Ovary (tissue), 3 donors: ENCODE data around the gene MLF2.

Experiments
- EP300 ChIP-seq: sonication (generic); formaldehyde crosslinking; IDR thresholded peaks from one replicate; pipeline ENCODE4 v1.6.1; 2017; ENCODE audit warnings: antibody characterized with exemption
- TF ChIP-seq, protein P1 (sequence below), 3 donors: fragments of 450-650 bp in 2 of 3; fragments of 200-600 bp in 1 of 3; IDR thresholded peaks; one replicate each; pipeline versions ENCODE4 v1.5.1 to v1.8.0; 2016 to 2022; ENCODE audit warnings: antibody characterized with exemption in 3 of 3, mild to moderate bottlenecking in 1 of 3
- donor health status: DM: no; HTN: no; CAD: no.

DNA sequence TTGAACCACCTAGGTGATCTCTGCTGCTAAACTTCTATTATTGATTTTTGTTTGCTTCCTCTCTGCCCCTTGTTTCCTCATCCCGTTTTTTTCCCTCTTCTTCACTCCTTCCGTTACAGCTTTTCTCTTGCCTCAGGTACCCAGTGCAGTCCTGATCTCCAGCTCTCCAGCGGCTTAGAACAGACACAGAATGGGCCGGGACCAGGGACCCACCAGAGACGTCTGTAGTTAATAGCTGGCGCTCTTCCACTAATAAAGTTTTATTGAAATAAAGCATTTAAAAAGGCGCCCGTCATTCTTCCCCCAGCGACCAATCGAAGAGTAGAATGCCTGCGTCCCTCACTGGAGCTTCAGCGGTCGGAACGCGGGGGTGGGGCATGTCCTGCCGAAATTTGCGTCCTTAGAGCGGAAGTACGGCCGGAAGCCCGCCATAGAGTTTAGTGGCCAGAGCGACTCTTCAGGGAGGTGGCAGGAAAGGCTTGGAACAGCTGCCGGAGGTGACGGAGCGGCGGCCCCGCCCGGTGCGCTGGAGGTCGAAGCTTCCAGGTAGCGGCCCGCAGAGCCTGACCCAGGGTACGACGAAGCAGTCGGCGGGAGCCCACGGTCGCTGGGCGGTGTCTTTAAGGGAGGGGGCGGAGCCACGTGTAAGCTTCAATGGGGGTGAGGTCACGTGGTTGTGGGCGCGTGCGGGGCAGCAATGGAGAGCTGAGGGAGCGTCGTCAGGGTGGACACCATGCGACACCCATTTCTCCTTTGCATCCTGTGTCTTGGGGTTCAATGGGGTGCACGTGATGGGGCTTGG, 29.1 kb downstream of the MLF2 start, which contains the start of gene COPS7A:
- TF ChIP-seq, protein P1, sequence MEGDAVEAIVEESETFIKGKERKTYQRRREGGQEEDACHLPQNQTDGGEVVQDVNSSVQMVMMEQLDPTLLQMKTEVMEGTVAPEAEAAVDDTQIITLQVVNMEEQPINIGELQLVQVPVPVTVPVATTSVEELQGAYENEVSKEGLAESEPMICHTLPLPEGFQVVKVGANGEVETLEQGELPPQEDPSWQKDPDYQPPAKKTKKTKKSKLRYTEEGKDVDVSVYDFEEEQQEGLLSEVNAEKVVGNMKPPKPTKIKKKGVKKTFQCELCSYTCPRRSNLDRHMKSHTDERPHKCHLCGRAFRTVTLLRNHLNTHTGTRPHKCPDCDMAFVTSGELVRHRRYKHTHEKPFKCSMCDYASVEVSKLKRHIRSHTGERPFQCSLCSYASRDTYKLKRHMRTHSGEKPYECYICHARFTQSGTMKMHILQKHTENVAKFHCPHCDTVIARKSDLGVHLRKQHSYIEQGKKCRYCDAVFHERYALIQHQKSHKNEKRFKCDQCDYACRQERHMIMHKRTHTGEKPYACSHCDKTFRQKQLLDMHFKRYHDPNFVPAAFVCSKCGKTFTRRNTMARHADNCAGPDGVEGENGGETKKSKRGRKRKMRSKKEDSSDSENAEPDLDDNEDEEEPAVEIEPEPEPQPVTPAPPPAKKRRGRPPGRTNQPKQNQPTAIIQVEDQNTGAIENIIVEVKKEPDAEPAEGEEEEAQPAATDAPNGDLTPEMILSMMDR (IDR thresholded peaks at IDR 0.05), result no peak
- peak; percentile 20 for TF ChIP-seq EP300
